ENCODE measurements around the gene SPAG7. TPM values are rescaled to one million over a fixed set of nuclear protein-coding genes. Genes with fewer than 3 reads are reported as not detected.

The SPAG7 gene, protein sequence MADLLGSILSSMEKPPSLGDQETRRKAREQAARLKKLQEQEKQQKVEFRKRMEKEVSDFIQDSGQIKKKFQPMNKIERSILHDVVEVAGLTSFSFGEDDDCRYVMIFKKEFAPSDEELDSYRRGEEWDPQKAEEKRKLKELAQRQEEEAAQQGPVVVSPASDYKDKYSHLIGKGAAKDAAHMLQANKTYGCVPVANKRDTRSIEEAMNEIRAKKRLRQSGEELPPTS
- 55.2 and 56.5 TPM in 2 replicates for total RNA-seq

DNA sequence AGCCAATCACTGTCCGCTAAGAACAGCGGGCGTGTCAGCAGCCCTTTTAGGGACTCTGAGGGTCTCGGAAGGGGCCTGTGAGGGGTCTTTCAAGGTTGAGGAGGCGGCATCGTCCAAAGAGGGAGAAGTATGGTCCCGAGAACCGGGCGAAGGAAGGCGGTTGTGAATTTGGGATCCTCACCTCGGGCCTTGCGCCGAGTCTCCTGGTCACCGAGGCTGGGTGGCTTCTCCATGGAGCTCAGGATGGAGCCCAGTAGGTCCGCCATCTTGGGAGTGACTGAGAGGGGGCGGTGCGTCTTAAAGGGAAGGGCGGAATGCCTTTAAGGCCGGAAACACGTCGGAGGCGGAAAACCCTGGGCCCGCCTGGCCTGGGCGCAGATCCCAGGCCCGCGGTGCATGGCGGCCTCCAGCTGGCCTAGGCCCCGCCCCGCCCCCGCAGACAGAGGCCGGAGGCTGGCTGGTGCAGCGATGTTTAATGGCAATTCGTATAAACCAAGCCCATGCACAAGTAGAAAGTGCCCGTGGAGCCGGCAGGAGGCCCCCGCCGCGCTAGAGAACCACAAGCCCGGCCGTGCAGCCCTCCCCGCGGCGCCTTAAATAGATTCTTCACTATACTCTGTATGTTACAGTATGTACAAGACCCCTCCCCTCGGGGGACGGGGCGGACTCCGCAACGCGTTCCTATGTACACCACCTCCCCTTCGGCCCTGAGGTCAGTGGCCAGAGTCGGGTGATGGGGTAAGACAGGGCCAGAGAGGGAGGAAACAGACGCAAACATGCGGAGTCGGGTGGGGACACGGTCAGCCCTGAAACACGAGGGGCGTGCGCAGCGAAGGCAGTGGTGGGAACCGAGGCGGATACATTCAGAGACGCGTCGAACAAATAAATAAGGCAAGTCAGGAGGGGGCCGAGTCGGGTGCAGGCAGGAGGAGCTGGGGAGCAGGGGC is at the start of gene SPAG7:
Gene SPAG7, minus strand, starts transcription at position 279 of the 947 bp plus-strand sequence. Its CDS starts 13 bp downstream, at position 266.

DNA sequence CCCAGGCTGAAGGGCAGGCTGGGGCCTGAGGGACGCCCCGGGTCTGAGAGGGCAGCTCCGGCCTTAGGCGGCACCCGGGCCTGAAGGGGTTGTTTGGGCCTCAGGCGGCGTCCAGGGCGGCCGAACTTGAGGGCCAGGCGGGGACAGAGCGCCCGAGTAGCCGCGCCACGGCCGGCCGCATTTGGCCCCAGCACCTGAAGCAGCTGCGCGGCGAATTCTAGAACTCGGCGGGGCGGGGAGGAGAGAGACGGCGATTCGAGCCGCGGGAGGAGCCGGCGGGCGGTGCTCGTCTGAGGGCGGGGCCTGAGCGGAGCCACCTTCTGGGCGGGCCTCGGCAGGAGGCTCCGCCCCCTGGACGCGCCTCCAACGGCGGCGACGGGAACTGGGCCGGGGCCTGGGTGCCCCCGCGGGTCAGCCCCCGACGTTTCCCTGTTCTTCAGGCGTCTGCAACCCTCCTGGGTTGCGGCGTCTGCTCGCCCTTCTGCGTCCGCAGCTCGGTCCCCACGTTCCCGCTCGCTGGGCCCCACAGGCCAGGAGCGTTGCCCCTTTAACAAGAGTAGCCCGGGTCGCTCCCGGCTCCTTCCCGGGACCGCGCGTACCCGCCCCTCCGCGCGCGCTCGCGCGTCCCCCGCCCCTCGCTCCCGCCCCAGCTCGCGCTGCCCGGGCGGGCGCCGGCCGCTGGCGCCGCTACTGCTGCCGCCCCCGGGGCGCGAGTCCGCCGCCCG is 29.8 kb upstream of the SPAG7 start, which contains the start of the genes INCA1 and KIF1C:
Gene INCA1, minus strand, starts transcription at position 221 of the 725 bp plus-strand sequence. CDS start 3,085 bp downstream, outside the sequence.
Gene KIF1C, plus strand, starts transcription at position 649 of the 725 bp plus-strand sequence. CDS start 2,297 bp downstream, outside the sequence.

DNA sequence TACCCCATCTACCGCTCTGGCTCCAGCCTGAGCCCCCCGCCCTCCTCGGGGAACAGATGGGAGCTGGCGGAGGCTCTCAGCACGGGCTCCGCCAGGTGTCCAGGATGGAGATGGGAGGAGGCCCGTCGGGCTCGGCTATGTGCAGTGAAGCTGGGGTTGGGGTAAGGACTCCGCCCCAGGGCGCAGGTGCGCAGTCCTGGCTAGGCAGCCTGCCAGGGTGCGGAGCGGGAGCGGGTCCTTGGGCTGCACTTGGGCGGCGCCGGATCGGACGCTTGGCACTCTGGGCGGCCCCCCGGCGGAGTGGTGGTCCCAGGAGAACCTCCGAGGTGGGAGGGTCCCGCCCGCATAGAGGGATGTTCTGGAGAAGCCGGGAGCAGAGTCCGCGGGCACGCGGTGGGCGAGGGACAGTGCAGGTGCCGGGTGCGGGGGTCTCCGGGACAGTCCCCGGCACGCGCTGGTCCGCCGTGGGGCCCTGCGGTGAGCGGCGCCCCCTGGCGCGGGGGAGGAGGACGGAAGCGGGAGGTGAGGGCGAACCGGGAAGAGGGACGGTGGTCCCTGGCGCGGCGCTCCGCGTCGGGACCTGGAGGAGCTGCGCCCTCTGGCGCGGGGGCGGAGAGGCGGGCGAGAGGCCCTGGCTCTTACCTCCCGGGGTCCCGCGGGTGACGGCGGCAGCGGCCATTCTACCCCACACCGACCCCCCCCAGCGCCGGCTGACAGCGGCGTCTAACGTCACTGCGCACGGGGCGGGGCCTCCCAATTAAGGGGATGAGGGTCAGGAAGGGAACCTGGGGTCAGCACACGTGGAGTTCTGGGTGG is 19.5 kb upstream of the SPAG7 start, which contains the start of gene CAMTA2:
Gene CAMTA2, minus strand, starts transcription at position 725 of the 816 bp plus-strand sequence. CDS start 1,453 bp downstream, outside the sequence.

DNA sequence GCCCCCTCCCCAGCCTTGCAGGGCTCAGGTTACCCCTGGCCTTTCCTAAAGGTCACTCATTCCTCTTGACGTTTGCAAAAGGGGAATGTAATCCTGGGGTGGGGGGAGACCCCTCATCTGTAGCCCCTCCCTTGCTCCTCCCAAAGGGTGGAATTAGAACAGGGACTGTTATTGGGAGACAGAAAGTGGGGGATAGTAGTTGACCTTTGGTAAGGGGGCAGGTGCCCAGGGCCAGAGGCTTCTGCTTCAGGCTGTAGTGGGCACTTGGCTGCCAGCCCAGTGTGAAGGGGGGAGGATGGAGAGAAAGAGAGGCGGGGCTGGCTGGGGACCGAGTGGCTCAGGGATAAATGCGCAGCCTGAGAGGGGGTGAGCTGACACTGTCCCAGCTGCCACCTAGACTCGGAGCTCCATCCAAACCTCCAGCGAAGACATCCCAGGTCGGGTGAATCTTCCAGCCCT is 16.8 kb downstream of the SPAG7 start, which contains the start of gene ENO3:
Gene ENO3, plus strand, starts transcription at position 374 of the 459 bp plus-strand sequence. CDS start 711 bp downstream, outside the sequence.

DNA sequence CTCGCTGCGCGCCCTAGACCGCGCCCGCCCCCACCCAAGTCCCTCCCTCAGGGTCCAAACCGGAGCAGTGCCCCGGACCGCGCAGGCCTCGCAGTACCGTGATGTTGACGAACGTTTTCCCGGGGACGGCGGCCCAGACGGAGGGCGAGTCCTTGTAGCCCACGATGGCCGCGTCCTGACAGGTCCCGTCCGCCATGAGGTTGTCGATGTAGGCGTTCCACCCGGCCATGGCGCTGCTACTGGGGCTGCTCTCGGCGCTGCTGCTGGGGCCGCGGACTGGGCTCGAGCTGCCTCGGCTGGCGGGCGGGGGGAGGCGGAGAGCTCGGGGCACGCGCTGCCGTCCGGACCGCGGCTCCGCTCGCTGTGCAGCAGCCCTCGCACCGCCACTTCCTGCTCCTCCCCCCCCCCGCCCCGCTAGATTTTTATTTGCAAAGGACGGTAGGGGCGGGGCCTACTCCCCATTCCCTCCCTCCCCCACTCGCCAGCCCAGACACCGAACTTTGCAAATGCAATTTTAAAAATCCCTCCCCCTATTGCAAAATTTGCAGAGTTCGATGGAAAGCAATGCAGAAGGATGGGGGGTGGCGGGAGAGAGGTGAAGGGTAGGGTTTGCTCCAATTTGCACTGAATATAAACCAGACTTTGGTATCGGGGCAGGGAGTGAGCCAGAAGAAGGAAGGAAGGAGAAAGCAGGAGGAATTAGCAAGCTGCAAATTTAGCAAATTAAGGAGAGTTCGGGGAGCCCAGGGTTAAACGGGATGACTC is 19.3 kb downstream of the SPAG7 start, which contains the start of gene PFN1:
Gene PFN1, minus strand, starts transcription at position 365 of the 765 bp plus-strand sequence. Its CDS starts 136 bp downstream, at position 229.

DNA sequence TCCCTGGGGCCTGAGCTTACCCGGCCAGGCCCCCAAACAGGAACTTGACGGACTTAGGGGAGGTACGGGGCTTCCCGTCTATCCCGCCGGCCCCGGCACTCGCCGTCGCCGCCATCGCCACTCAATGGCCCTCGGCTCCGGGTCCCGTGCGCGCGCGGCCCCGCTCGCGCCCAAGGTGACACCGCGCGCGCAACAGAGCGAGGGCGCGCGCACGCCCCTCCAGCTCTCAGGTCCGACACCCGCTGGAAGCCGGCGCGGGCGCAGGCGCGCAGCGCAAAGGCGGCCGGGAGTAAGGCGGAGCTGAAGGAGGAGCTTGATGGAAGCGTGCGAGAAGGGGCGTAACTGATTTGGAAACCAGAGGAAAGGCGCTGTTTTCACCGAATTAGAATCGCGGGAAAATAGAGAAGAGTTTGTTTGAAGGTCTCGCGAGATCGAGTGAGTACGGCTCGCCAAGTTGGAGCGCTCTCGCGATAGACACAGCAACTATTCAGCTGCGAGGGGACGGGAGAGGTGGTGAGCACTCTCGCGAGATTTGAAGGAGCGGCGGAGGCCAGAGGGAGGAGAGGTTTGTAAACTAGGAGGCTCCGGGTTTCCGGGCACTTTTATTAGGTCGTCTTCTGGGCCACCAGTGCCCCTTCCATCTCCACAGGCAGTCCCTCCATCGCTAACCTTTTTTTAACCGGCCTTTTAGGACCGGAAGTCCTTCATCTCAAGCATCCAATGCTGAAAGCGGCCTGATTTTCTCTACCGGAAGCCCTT is 27.6 kb downstream of the SPAG7 start, which contains the start of the genes RNF167 and SLC25A11:
Gene RNF167, plus strand, starts transcription at position 473 of the 759 bp plus-strand sequence. CDS start 642 bp downstream, outside the sequence.
Gene SLC25A11, minus strand, starts transcription at position 251 of the 759 bp plus-strand sequence. Its CDS starts 136 bp downstream, at position 115.

DNA sequence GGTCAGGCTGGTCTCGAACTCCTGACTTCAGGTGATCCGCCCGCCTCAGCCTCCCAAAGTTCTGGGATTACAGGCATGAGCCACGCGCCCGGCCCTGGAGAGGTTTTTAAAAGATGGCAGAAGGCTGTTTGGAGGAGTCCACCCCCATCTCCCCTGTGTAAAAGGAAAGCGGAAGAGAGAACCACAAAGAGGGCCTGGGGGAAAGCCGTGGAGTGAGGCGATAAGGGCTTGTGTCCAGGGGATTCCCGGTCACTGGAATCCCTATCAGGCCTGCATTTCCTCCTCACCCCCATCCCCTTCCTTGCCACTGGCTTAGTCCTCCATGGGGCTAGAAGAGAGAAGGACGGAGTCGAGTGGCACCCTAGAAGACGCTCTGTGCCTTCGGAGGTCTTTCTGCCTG is 35.7 kb downstream of the SPAG7 start, which contains the start of gene GP1BA:
Gene GP1BA, plus strand, starts transcription at position 315 of the 400 bp plus-strand sequence. CDS start 328 bp downstream, outside the sequence.

Other genes starting within 250 kb of the SPAG7 start
- 8.8 and 13.6 TPM in 2 replicates for gene MED11, start 236.4 kb downstream of the SPAG7 start, total RNA-seq
- gene ZMYND15, start 228.0 kb downstream of the SPAG7 start, total RNA-seq = not detected in 2 replicates
- 0.32 and 1.1 TPM in 2 replicates for gene CXCL16, start 227.9 kb downstream of the SPAG7 start, total RNA-seq
- not detected in 2 replicates for gene TM4SF5, start 195.9 kb downstream of the SPAG7 start, total RNA-seq
- 0.65 and 1.7 TPM in 2 replicates for gene VMO1, start 181.5 kb downstream of the SPAG7 start, total RNA-seq
- not detected in 2 replicates for gene GLTPD2, start 178.9 kb downstream of the SPAG7 start, total RNA-seq
- gene PSMB6, start 171.7 kb downstream of the SPAG7 start, total RNA-seq = 203 and 253 TPM in 2 replicates
- 12.0 and 18.8 TPM in 2 replicates for gene PLD2, start 160.7 kb downstream of the SPAG7 start, total RNA-seq
- gene MINK1, start 134.5 kb downstream of the SPAG7 start, total RNA-seq = 19.1 and 24.0 TPM in 2 replicates
- gene C17orf107, start 68.3 kb downstream of the SPAG7 start, total RNA-seq = 0.61 and 1.3 TPM in 2 replicates
- gene CHRNE, start 64.7 kb downstream of the SPAG7 start, total RNA-seq = 0.30 and 0.97 TPM in 2 replicates
- not detected in 2 replicates for gene GP1BA, start 35.5 kb downstream of the SPAG7 start, total RNA-seq
- gene SLC25A11, start 27.8 kb downstream of the SPAG7 start, total RNA-seq = 56.8 and 59.4 TPM in 2 replicates
- gene RNF167, start 27.5 kb downstream of the SPAG7 start, total RNA-seq = 11.0 and 11.2 TPM in 2 replicates
- 292 and 379 TPM in 2 replicates for gene PFN1, start 19.3 kb downstream of the SPAG7 start, total RNA-seq
- gene ENO3, start 16.7 kb downstream of the SPAG7 start, total RNA-seq = 1.3 and 2.3 TPM in 2 replicates
- gene CAMTA2, start 19.9 kb upstream of the SPAG7 start, total RNA-seq = 3.2 and 8.1 TPM in 2 replicates
- gene INCA1, start 29.7 kb upstream of the SPAG7 start, total RNA-seq = not detected in 2 replicates
- 44.4 and 60.1 TPM in 2 replicates for gene KIF1C, start 30.1 kb upstream of the SPAG7 start, total RNA-seq
- gene SLC52A1, start 67.6 kb upstream of the SPAG7 start, total RNA-seq = under 0.01 TPM in 1 of 2 replicates, not detected in the other
- 0.97 and 1.2 TPM in 2 replicates for gene ZFP3, start 110.7 kb upstream of the SPAG7 start, total RNA-seq
- 4.9 and 6.4 TPM in 2 replicates for gene ZNF232, start 144.1 kb upstream of the SPAG7 start, total RNA-seq
- not detected in 2 replicates for gene USP6, start 148.2 kb upstream of the SPAG7 start, total RNA-seq
- gene ZNF594, start 224.1 kb upstream of the SPAG7 start, total RNA-seq = 1.6 and 5.0 TPM in 2 replicates

All from epithelial cell of umbilical artery (primary cell).